Measurements from ENCODE around the gene DNAH10.
A peak's percentile ranks its signal among the peaks of the same experiment; 100 is the strongest.

DNAH10 gene

DNA sequence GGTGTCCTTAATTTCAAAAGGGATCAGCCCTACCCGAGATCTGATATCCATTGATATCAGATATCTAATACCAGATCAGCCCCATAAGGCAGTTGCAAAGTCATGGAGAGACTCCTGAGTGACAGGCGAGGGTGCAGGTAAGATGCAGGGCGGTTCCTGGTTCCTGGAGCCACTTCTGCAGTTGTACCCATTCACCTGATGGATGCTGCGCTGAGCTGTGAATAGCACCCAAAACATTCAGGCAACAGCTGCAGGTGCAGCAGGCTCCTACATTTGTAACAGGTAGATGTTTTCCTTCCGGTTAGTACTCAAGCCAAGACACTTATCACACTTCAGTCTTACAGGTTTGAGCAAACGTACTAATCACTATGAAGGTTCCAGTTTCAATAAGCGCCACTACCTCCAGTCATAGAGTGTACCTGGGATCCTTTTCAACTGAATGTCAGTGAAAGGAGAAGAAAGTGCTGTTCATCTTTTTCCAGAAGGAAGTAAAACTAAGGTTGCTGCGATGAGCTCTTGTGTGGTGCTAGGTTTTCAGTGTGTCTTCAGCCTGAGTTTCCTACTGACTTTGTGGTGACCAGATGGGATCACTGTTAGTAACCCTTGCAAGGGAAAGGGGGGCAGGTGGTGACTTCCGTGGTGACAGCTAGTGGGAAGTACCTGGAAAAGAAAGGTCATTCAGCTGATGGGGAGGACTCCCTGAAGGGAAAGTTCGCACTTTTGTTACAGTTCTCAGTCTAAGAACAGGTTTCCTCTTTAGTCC lies 48.1 kb upstream of the DNAH10 start:
- Histone ChIP-seq H3F3A (ENCODE audit: low read depth) (no peaks in the 10 kb centered on the region), H4K20me1 (ENCODE audit: insufficient read depth, low read length, poor library complexity, severe bottlenecking) (peaks cover 25% of the 10 kb centered on the region), H3K9ac (ENCODE audit: low read depth, low read length, poor library complexity, severe bottlenecking) (peak overlapping the region; percentile 90), H2AFZ (ENCODE audit: low read length) (no peak overlapping the region), H3K9me3 (ENCODE audit: insufficient read depth, low read depth, low read length) (no peaks in the 10 kb centered on the region), H3K4me3 (ENCODE audit: low read length, poor library complexity, severe bottlenecking) (peak overlapping the region; percentile 93), H3K36me3 (ENCODE audit: insufficient read depth, low read length) (no peaks in the 10 kb centered on the region), H3K9me2 (replicated peaks; ENCODE audit: low read depth, low read length) (no peaks in the 10 kb centered on the region), H3K4me2 (ENCODE audit: low read depth, low read length, poor library complexity, severe bottlenecking) (peak overlapping the region; percentile 83), H3K79me2 (ENCODE audit: insufficient read depth, low read length) (peaks cover 31% of the 10 kb centered on the region), H3K4me1 (ENCODE audit: insufficient read depth, low read length, poor library complexity, severe bottlenecking) (peaks cover 27% of the 10 kb centered on the region), H3K27me3 (ENCODE audit: insufficient read depth, low read length, poor library complexity, severe bottlenecking) (no peaks in the 10 kb centered on the region)
- TF ChIP-seq, protein P1, sequence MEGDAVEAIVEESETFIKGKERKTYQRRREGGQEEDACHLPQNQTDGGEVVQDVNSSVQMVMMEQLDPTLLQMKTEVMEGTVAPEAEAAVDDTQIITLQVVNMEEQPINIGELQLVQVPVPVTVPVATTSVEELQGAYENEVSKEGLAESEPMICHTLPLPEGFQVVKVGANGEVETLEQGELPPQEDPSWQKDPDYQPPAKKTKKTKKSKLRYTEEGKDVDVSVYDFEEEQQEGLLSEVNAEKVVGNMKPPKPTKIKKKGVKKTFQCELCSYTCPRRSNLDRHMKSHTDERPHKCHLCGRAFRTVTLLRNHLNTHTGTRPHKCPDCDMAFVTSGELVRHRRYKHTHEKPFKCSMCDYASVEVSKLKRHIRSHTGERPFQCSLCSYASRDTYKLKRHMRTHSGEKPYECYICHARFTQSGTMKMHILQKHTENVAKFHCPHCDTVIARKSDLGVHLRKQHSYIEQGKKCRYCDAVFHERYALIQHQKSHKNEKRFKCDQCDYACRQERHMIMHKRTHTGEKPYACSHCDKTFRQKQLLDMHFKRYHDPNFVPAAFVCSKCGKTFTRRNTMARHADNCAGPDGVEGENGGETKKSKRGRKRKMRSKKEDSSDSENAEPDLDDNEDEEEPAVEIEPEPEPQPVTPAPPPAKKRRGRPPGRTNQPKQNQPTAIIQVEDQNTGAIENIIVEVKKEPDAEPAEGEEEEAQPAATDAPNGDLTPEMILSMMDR (conservative IDR thresholded peaks at IDR 0.05; ENCODE audit: low read length) = no peak
- TF ChIP-seq EZH2phosphoT487 (IDR thresholded peaks at IDR 0.05; ENCODE audit: borderline replicate concordance) = no peak

DNA sequence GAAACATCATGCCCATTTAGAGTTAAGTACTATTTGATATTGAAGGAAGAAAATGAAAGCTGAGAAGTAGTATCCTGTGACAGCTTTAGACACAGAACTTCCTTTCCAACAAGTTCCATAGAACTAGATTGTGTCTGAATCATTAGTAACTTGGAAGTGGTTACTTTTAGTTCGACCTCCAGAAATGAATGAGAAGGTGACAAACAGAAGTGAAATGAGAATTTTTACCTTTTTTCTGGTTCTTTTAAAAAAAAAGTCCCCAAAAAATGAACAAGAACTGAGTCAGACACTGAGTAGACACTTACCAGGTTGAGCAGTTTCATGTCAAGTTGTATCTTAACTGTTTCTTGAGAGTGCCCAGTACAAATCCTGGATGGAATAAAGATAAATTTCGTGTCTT lies 46.9 kb upstream of the DNAH10 start:
- Histone ChIP-seq H3F3A (ENCODE audit: low read depth) (no peaks in the 10 kb centered on the region), H3K4me1 (ENCODE audit: insufficient read depth, low read length, poor library complexity, severe bottlenecking) (peaks cover 27% of the 10 kb centered on the region), H3K27me3 (ENCODE audit: insufficient read depth, low read length, poor library complexity, severe bottlenecking) (no peaks in the 10 kb centered on the region), H3K79me2 (ENCODE audit: insufficient read depth, low read length) (peaks cover 31% of the 10 kb centered on the region), H2AFZ (ENCODE audit: low read length) (no peak overlapping the region), H3K4me2 (ENCODE audit: low read depth, low read length, poor library complexity, severe bottlenecking) (peak overlapping the region; percentile 83), H4K20me1 (ENCODE audit: insufficient read depth, low read length, poor library complexity, severe bottlenecking) (peaks cover 25% of the 10 kb centered on the region), H3K9ac (ENCODE audit: low read depth, low read length, poor library complexity, severe bottlenecking) (peak overlapping the region; percentile 90), H3K4me3 (ENCODE audit: low read length, poor library complexity, severe bottlenecking) (peak overlapping the region; percentile 93), H3K9me3 (ENCODE audit: insufficient read depth, low read depth, low read length) (no peaks in the 10 kb centered on the region), H3K9me2 (replicated peaks; ENCODE audit: low read depth, low read length) (no peaks in the 10 kb centered on the region), H3K36me3 (ENCODE audit: insufficient read depth, low read length) (peaks cover 10% of the 10 kb centered on the region; the same call in 1 of the 2 replicates)
- TF ChIP-seq EZH2phosphoT487 (IDR thresholded peaks at IDR 0.05; ENCODE audit: borderline replicate concordance) = no peak
- TF ChIP-seq, protein P1 (conservative IDR thresholded peaks at IDR 0.05; ENCODE audit: low read length) = no peak

DNA sequence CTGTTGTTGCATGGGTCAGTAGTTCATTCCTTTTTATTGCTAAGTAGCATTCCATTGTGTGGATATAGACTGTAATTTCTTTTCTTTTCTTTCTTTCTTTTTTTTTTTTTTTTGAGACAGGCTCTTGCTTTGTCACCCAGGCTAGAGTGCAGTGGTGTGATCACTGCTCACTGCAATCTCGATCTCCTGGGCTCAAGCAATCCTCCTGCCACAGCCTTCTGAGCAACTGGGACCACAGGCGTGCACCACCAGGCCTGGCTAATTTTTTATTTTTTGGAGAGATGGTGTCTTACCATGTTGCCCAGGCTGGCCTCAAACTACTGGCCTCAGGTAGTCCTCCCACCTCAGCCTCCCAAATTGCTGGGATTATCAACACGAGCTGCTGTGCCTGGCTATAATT lies 44.8 kb upstream of the DNAH10 start:
- peaks cover 29% of the 10 kb centered on the region for H3K79me2 ChIP-seq (ENCODE audit: insufficient read depth, low read length)
- no peak overlapping the region for H3K9ac ChIP-seq (ENCODE audit: low read depth, low read length, poor library complexity, severe bottlenecking)
- no peaks in the 10 kb centered on the region for H3K27me3 ChIP-seq (ENCODE audit: insufficient read depth, low read length, poor library complexity, severe bottlenecking)
- peaks cover 25% of the 10 kb centered on the region for H4K20me1 ChIP-seq (ENCODE audit: insufficient read depth, low read length, poor library complexity, severe bottlenecking)
- no peak for TF ChIP-seq EZH2phosphoT487 (IDR thresholded peaks at IDR 0.05; ENCODE audit: borderline replicate concordance)
- TF ChIP-seq, protein P1 (conservative IDR thresholded peaks at IDR 0.05; ENCODE audit: low read length) = no peak
- H3K4me2 ChIP-seq (ENCODE audit: low read depth, low read length, poor library complexity, severe bottlenecking) = no peak overlapping the region
- H2AFZ ChIP-seq (ENCODE audit: low read length) = no peak overlapping the region
- no peaks in the 10 kb centered on the region for H3K9me3 ChIP-seq (ENCODE audit: insufficient read depth, low read depth, low read length)
- H3K36me3 ChIP-seq (ENCODE audit: insufficient read depth, low read length) = peaks cover 16% of the 10 kb centered on the region; the same call in 1 of the 2 replicates
- H3K4me1 ChIP-seq (ENCODE audit: insufficient read depth, low read length, poor library complexity, severe bottlenecking) = peaks cover 27% of the 10 kb centered on the region
- no peaks in the 10 kb centered on the region for H3K9me2 ChIP-seq (replicated peaks; ENCODE audit: low read depth, low read length)
- no peak overlapping the region for H3K4me3 ChIP-seq (ENCODE audit: low read length, poor library complexity, severe bottlenecking)
- no peaks in the 10 kb centered on the region for H3F3A ChIP-seq (ENCODE audit: low read depth)

All from Loucy (cell line).